Astrocyte of the cerebellum (primary cell): ENCODE results near the gene VPS41.

ENCODE experiments used
- DNase-seq: peaks from one replicate; pipeline ENCODE4 v3.0.0-alpha.2; 2011; ENCODE audit warnings: low read depth
- H3K4me3 ChIP-seq: 2 replicates; pipeline ENCODE4 v1.5.1; 2011; ENCODE audit warnings: mild to moderate bottlenecking, low read depth, low read length, moderate library complexity
- CTCF ChIP-seq: IDR thresholded peaks from 2 replicates; pipeline ENCODE4 v1.5.1; 2012; ENCODE audit warnings: low read length, low read depth, moderate library complexity, mild to moderate bottlenecking; ENCODE audit errors: missing control alignments
- in situ Hi-C: cut with HindIII; loops from 2 replicates; pipeline ENCODE4 v1.10.0; 2017; ENCODE audit warnings: low sequenced_read_pairs

Gene VPS41

DNA sequence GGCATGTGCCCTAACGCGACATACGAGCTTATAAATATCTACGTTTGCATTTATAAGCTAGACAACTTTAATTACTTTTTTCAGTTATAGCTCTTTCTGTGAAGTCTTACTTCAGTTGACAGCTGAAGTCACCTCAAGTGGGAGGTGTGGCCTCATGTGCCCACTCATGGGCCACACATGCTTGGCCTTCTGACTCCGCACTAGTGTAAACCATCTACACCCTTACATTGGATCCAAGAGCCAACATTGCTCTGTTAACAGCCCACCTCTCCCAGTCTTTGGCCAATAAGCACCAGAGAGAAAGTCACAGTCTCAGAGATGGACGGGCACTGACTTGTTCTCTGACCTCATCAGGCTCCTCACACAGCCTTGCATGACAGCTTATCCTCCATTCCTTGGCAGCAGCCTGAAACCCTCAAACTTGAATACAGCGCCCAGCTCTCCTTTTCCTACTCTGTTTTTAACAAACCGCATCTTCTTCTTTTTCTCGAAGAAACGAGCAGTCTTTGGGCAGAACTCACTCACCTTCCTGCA, 206.9 kb downstream of the VPS41 start:
- DNase-seq: no peak
- no peak overlapping the region for H3K4me3 ChIP-seq
- in situ Hi-C loops: no loop called here
- no peak for TF ChIP-seq CTCF

GRCh38 chr7:38700116-38700515, 208.9 kb downstream of the VPS41 start:
- TF ChIP-seq CTCF: no peak
- no peak for DNase-seq
- no peak overlapping the region for H3K4me3 ChIP-seq
- in situ Hi-C loops: no loop called here

DNA sequence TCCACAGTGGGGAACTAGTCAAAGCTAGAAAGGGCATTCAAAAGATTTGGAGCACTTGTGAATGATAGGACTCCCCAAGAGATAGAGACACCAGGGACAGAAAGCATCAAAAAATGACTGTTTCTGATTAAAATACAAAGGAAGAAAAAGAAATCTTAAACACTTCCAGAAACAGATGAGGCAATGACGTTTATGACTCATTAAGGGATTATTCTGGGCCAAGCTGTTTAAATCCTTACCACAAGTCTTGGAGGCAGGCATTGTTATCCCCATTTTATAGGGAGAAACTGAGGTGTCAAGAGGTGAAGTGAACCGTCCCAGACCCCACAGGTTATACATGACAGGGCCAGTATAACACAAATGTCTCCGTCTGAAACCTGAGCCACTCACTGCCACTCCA, 209.5 kb downstream of the VPS41 start:
- no peak for TF ChIP-seq CTCF
- DNase-seq: no peak
- no peak overlapping the region for H3K4me3 ChIP-seq
- in situ Hi-C loops: no loop called here

- no peak for DNase-seq
- no peak overlapping the region for H3K4me3 ChIP-seq
- in situ Hi-C loops: no loop called here
- TF ChIP-seq CTCF: no peak
Measured at GRCh38 chr7:38694326-38694725, 214.7 kb downstream of the VPS41 start.

DNA sequence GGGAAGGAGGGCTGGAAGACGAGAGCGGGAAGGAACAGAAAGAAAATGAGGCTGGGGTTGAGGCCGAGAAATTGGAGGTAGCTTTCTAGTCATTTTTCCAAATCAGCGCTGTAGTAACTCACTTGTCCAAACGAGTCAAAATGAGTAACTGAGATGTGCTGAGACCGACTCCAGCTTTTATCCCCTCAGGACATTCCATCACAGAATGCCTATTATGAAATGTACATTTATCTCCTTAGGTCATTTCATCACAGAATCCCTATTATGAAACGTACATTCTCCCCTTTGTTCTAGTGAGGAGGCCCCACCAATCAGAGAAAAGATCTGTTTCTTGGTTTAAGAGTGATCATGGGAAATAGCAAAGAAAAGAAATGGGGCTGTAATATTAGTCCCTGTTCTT, 222.1 kb downstream of the VPS41 start:
- no peak for DNase-seq
- no peak overlapping the region for H3K4me3 ChIP-seq
- TF ChIP-seq CTCF: no peak
- in situ Hi-C loops: no loop called here

- DNase-seq: no peak
- no peak for TF ChIP-seq CTCF
- in situ Hi-C loops: no loop called here
- no peak overlapping the region for H3K4me3 ChIP-seq
Measured at GRCh38 chr7:38685851-38686250, 223.1 kb downstream of the VPS41 start.

GRCh38 chr7:38682606-38683005, 226.4 kb downstream of the VPS41 start:
- H3K4me3 ChIP-seq: no peak overlapping the region
- in situ Hi-C loops: no loop called here
- TF ChIP-seq CTCF: no peak
- no peak for DNase-seq
